Mesendoderm (in vitro differentiated cells): ENCODE results near the gene CSNK2A3.

ENCODE experiments used
- DNase-seq: peaks from one replicate; pipeline ENCODE4 v3.0.0; 2013
- H2AK5ac ChIP-seq: 2 replicates; pipeline ENCODE4 v1.6.1; 2013; ENCODE audit warnings: low read length, inconsistent platforms
- H2BK120ac ChIP-seq: 2 replicates; pipeline ENCODE4 v1.6.1; 2013; ENCODE audit warnings: low read depth, mild to moderate bottlenecking, low read length, moderate library complexity, mixed read lengths
- H2BK15ac ChIP-seq: replicated peaks from 2 replicates; pipeline ENCODE4 v1.6.1; 2013; ENCODE audit warnings: low read depth, mild to moderate bottlenecking, moderate library complexity
- H2BK5ac ChIP-seq: 2 replicates; pipeline ENCODE4 v1.6.1; 2013; ENCODE audit warnings: low read length, inconsistent platforms
- H3K18ac ChIP-seq: 2 replicates; pipeline ENCODE4 v1.6.1; 2013; ENCODE audit warnings: mild to moderate bottlenecking, low read length, mixed read lengths
- H3K23ac ChIP-seq: one replicate; pipeline ENCODE4 v1.6.1; 2013; ENCODE audit warnings: low read length
- H3K27ac ChIP-seq: 2 replicates; pipeline ENCODE4 v1.5.1; 2013; ENCODE audit warnings: low read depth, mild to moderate bottlenecking, inconsistent platforms, low read length, moderate library complexity
- H3K27me3 ChIP-seq: 2 replicates; pipeline ENCODE4 v1.6.1; 2013; ENCODE audit warnings: low read length, control low read depth, mild to moderate bottlenecking, inconsistent platforms; ENCODE audit not compliant: insufficient read depth, poor library complexity
- H3K36me3 ChIP-seq: 2 replicates; pipeline ENCODE4 v1.6.1; 2013; ENCODE audit warnings: low read length, inconsistent platforms; ENCODE audit not compliant: control insufficient read depth, insufficient read depth
- H3K4ac ChIP-seq: one replicate; pipeline ENCODE4 v1.6.1; 2013; ENCODE audit warnings: low read depth, mild to moderate bottlenecking, low read length, moderate library complexity
- H3K4me1 ChIP-seq: 2 replicates; pipeline ENCODE4 v1.6.1; 2013; ENCODE audit warnings: low read depth, low read length, inconsistent platforms; ENCODE audit not compliant: control insufficient read depth
- H3K4me2 ChIP-seq: 2 replicates; pipeline ENCODE4 v1.6.1; 2013; ENCODE audit warnings: low read length
- H3K4me3 ChIP-seq: 2 replicates; pipeline ENCODE4 v1.5.1; 2013; ENCODE audit warnings: mild to moderate bottlenecking, low read length
- H3K56ac ChIP-seq: one replicate; pipeline ENCODE4 v1.6.1; 2013; ENCODE audit warnings: low read length
- H3K79me1 ChIP-seq: 2 replicates; pipeline ENCODE4 v1.6.1; 2013; ENCODE audit warnings: low read length, inconsistent platforms
- H3K79me2 ChIP-seq: 2 replicates; pipeline ENCODE4 v1.6.1; 2013; ENCODE audit warnings: mild to moderate bottlenecking, low read length; ENCODE audit not compliant: control insufficient read depth, insufficient read depth
- H3K9ac ChIP-seq: 2 replicates; pipeline ENCODE4 v1.6.1; 2013; ENCODE audit warnings: low read length, inconsistent platforms
- H4K5ac ChIP-seq: one replicate; pipeline ENCODE4 v1.6.1; 2013; ENCODE audit warnings: low read length
- H4K8ac ChIP-seq: one replicate; pipeline ENCODE4 v1.6.1; 2013; ENCODE audit warnings: low read depth, mild to moderate bottlenecking, control low read depth, low read length, moderate library complexity
- WGBS: extraction: QIAGEN DNeasy Blood & Tissue Kit; methylation state at CpG from one replicate; pipeline ENCODE4 v1.1.7; 2013; ENCODE audit warnings: low lambda C conversion rate, missing lambda C conversion rate; ENCODE audit not compliant: insufficient coverage; ENCODE audit errors: extremely low coverage; 5-methylcytosine and 5-hydroxymethylcytosine counted together

Gene CSNK2A3

DNA sequence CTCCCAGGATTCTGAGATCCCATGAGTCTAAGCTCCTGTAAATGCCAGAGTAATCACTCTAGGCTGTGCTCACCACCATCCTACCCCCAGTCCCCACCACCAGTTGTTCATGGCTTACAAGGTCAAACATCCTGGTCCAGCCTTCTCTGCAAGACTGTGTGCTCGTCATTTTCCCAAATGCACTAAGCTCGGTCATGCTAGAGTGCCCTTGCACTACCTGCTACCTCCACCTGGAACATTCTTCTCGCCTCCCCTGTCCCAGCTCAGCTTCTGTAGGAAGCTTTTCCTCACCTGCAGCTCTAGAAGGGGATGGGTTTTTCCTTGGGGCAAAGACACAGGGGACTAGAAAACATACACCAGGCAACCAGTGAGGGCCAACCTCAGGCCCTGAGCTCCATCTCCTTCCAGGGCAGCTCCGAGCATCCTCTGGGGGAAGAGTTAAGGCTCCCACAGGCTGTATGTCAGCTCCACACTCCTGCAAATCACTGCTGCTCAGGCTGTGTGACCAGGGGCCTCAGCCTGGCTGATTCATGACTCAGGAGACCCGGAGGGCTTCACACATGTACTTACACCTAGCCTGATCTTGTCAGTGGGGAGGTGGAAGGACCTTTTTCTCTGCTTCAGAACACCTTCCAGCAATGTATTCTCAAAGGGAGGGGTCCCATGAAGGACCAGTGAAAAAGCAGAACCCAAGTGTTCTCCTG is 37.2 kb upstream of the CSNK2A3 start:
- peak; percentile 18 for DNase-seq
- Histone ChIP-seq H2AK5ac (no peak overlapping the region), H3K4ac (no peak overlapping the region), H3K36me3 (no peaks in the 10 kb centered on the region), H3K27me3 (no peaks in the 10 kb centered on the region), H2BK5ac (no peak overlapping the region), H3K9ac (no peak overlapping the region), H3K23ac (no peak overlapping the region), H3K27ac (no peak overlapping the region), H3K56ac (no peak overlapping the region), H2BK120ac (no peak overlapping the region), H3K18ac (no peak overlapping the region), H2BK15ac (no peak overlapping the region), H3K79me1 (no peaks in the 10 kb centered on the region), H3K79me2 (no peaks in the 10 kb centered on the region), H4K8ac (no peak overlapping the region), H4K5ac (no peak overlapping the region), H3K4me2 (no peak overlapping the region), H3K4me3 (no peak overlapping the region), H3K4me1 (no peaks in the 10 kb centered on the region)
- WGBS = no CpG with 5 or more reads among the region's 5 CpGs

DNA sequence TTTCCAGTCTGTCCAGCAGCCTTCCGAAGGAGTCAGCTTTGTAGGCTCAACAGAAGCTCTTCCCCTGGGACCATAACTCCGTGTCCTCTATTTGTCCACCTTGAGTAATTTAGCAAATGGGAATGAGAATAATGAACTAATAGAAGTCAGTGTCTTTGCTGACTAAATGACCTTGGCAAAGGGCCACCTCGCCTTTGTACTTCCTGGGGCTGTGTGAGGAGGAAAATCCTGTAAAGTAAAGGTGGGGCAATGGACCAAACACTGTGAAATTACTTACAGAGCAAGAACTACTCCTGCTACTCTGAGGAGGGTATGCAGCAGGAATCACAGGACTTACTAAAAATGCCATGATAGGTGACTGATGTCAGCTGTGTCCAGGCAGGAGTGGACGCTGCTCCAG is 36.2 kb upstream of the CSNK2A3 start:
- Histone ChIP-seq H3K4me3 (no peak overlapping the region), H3K27me3 (no peaks in the 10 kb centered on the region), H2AK5ac (no peak overlapping the region), H3K79me1 (no peaks in the 10 kb centered on the region), H2BK120ac (no peak overlapping the region), H3K27ac (no peak overlapping the region), H3K4me2 (no peak overlapping the region), H3K18ac (no peak overlapping the region), H2BK5ac (no peak overlapping the region), H3K4ac (no peak overlapping the region), H3K36me3 (no peaks in the 10 kb centered on the region), H4K8ac (no peak overlapping the region), H3K56ac (no peak overlapping the region), H2BK15ac (no peak overlapping the region), H3K79me2 (no peaks in the 10 kb centered on the region), H4K5ac (no peak overlapping the region), H3K9ac (no peak overlapping the region), H3K4me1 (no peaks in the 10 kb centered on the region), H3K23ac (no peak overlapping the region)
- WGBS = no CpG with 5 or more reads among the region's 4 CpGs
- no peak for DNase-seq

GRCh38 chr11:11387622-11388305 is 34.7 kb upstream of the CSNK2A3 start:
- no peak for DNase-seq
- H3K56ac ChIP-seq = no peak overlapping the region
- no CpG with 5 or more reads among the region's 10 CpGs for WGBS

DNA sequence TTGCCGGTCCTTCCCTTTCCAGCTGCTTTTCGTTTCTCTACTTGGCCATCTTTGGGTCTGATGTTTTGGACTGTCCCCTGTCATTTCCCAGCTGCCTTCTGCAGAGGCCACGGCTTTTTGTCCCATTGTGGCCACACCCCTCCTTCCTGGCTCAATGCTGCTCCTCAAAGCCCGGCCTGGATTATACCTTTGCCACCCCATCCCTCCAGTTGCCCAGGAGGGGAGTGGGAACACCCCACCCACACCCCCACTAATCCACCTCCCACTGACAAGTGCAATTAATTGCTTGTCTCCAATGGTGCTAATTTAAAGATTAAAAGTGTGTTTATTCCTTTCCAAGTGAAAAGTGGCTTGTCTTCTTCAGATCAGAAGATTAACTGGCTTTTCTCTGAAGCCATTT is 34.2 kb upstream of the CSNK2A3 start:
- no peak overlapping the region for H3K4ac ChIP-seq
- no peak overlapping the region for H3K27ac ChIP-seq
- no peak overlapping the region for H2BK15ac ChIP-seq
- no peak overlapping the region for H3K4me2 ChIP-seq
- H3K56ac ChIP-seq = no peak overlapping the region
- H3K9ac ChIP-seq = no peak overlapping the region
- no peak overlapping the region for H2AK5ac ChIP-seq
- H2BK5ac ChIP-seq = no peak overlapping the region
- no peaks in the 10 kb centered on the region for H3K79me1 ChIP-seq
- no peak overlapping the region for H3K4me3 ChIP-seq
- H2BK120ac ChIP-seq = no peak overlapping the region
- H3K23ac ChIP-seq = no peak overlapping the region
- H3K79me2 ChIP-seq = no peaks in the 10 kb centered on the region
- no peaks in the 10 kb centered on the region for H3K4me1 ChIP-seq
- H4K5ac ChIP-seq = no peak overlapping the region
- H4K8ac ChIP-seq = no peak overlapping the region
- DNase-seq = no peak
- H3K18ac ChIP-seq = no peak overlapping the region
- H3K36me3 ChIP-seq = no peaks in the 10 kb centered on the region
- WGBS = no CpG with 5 or more reads among the region's 4 CpGs
- H3K27me3 ChIP-seq = no peaks in the 10 kb centered on the region

More at GRCh38 chr11:11387622-11388305, 34.7 kb upstream of the CSNK2A3 start:
- H3K79me2 ChIP-seq = no peaks in the 10 kb centered on the region
- H3K4me3 ChIP-seq = no peak overlapping the region
- no peaks in the 10 kb centered on the region for H3K36me3 ChIP-seq
- H3K23ac ChIP-seq = no peak overlapping the region
- no peaks in the 10 kb centered on the region for H3K79me1 ChIP-seq
- no peaks in the 10 kb centered on the region for H3K4me1 ChIP-seq
- H4K5ac ChIP-seq = no peak overlapping the region
- no peak overlapping the region for H4K8ac ChIP-seq
- H2BK15ac ChIP-seq = no peak overlapping the region
- no peak overlapping the region for H3K4ac ChIP-seq
- no peak overlapping the region for H3K4me2 ChIP-seq
- no peak overlapping the region for H3K9ac ChIP-seq
- no peak overlapping the region for H2BK5ac ChIP-seq
- no peak overlapping the region for H3K18ac ChIP-seq
- H2AK5ac ChIP-seq = no peak overlapping the region
- no peak overlapping the region for H2BK120ac ChIP-seq
- no peak overlapping the region for H3K27ac ChIP-seq
- H3K27me3 ChIP-seq = no peaks in the 10 kb centered on the region

DNA sequence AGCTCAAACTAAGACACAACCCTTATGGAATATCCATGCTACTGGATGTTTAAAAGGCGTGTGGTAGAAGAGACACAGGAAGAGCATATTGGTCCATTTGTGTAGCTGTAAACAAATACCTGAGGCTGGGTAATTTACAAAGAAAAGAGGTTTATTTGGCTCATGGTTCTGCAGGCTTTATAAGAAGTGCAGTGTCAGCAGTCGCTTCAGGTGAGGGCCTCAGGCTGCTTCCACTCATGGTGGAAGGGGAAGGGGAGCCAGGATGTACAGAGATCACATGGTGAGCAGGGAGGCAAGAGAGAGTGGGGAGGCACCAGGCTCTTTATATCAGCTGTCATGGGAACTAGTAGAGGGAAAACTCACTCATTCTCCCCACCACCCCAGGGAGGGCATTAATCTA is 31.8 kb upstream of the CSNK2A3 start:
- no CpG with 5 or more reads among the region's 2 CpGs for WGBS
- Histone ChIP-seq H3K4me3 (no peak overlapping the region), H4K8ac (no peak overlapping the region), H3K4me2 (no peak overlapping the region), H3K79me1 (no peaks in the 10 kb centered on the region), H4K5ac (no peak overlapping the region), H3K79me2 (no peaks in the 10 kb centered on the region), H3K23ac (no peak overlapping the region), H3K27ac (no peak overlapping the region), H3K4me1 (no peaks in the 10 kb centered on the region), H3K4ac (no peak overlapping the region), H3K56ac (no peak overlapping the region), H2BK5ac (no peak overlapping the region), H3K18ac (no peak overlapping the region), H3K9ac (no peak overlapping the region), H2AK5ac (no peak overlapping the region), H3K27me3 (no peaks in the 10 kb centered on the region), H2BK15ac (no peak overlapping the region), H2BK120ac (no peak overlapping the region), H3K36me3 (no peaks in the 10 kb centered on the region)
- DNase-seq = no peak
